ENCODE results near the gene MIOX. TPM values are rescaled to one million over a fixed set of nuclear protein-coding genes. Genes with fewer than 3 reads are reported as not detected.

Gene MIOX
- total RNA-seq, 1 experiment from 2014 or later: 1.5 TPM

DNA sequence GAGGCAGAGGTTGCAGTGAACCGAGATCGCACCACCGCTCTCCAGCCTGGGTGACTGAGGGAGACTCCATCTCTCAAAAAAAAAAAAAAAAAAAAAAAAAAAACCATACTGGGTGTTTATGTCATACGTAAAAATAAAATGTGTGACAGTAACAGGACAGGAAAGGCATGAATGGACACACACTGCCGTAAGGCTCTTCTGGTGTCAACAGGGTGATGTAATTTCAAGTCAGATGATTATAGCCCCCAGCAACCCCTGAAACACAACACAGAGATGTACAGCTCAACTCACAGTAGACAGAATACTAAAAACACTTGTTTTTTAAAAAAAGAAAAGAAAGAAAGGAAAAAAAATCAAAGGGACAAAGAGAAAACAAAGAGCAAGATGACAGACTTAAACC is 34.0 kb upstream of the MIOX start:
- H3K9me3 ChIP-seq (ENCODE audit: insufficient read depth, low read depth): no peaks in the 10 kb centered on the region
- H3K9me2 ChIP-seq (ENCODE audit: insufficient read depth): no peaks in the 10 kb centered on the region
- H2AFZ ChIP-seq: no peak overlapping the region
- CTCF ChIA-PET: no interaction called here
- H3K4me1 ChIP-seq (replicated peaks; ENCODE audit: insufficient read depth): no peaks in the 10 kb centered on the region
- no peaks in the 10 kb centered on the region for H3K79me2 ChIP-seq (ENCODE audit: low read depth)
- no peaks in the 10 kb centered on the region for H3K27me3 ChIP-seq (ENCODE audit: insufficient read depth, low read depth)
- peaks cover 32% of the 10 kb centered on the region for H4K20me1 ChIP-seq (ENCODE audit: insufficient read depth)
- H3K36me3 ChIP-seq (ENCODE audit: low read depth): peaks cover 27% of the 10 kb centered on the region; the same call in 1 of the 2 replicates
- TF ChIP-seq, protein P1, sequence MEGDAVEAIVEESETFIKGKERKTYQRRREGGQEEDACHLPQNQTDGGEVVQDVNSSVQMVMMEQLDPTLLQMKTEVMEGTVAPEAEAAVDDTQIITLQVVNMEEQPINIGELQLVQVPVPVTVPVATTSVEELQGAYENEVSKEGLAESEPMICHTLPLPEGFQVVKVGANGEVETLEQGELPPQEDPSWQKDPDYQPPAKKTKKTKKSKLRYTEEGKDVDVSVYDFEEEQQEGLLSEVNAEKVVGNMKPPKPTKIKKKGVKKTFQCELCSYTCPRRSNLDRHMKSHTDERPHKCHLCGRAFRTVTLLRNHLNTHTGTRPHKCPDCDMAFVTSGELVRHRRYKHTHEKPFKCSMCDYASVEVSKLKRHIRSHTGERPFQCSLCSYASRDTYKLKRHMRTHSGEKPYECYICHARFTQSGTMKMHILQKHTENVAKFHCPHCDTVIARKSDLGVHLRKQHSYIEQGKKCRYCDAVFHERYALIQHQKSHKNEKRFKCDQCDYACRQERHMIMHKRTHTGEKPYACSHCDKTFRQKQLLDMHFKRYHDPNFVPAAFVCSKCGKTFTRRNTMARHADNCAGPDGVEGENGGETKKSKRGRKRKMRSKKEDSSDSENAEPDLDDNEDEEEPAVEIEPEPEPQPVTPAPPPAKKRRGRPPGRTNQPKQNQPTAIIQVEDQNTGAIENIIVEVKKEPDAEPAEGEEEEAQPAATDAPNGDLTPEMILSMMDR (conservative IDR thresholded peaks at IDR 0.05): no peak
- TF ChIP-seq EZH2 (IDR thresholded peaks at IDR 0.05; ENCODE audit: low read depth): no peak
- H3F3A ChIP-seq (ENCODE audit: insufficient read depth, low read depth): peaks cover 57% of the 10 kb centered on the region
- BruUV-seq (replicated peaks): no TSS peak
- no peak overlapping the region for H3K4me2 ChIP-seq
- POLR2A ChIA-PET (ENCODE audit: unreplicated experiment): no interaction called here
- no peak for DNase-seq
- intact Hi-C loops (cut with micrococcal nuclease; ENCODE audit: unreplicated experiment): no loop called here
- no peak overlapping the region for H3K4me3 ChIP-seq
- H3K27ac ChIP-seq: no peak overlapping the region

DNA sequence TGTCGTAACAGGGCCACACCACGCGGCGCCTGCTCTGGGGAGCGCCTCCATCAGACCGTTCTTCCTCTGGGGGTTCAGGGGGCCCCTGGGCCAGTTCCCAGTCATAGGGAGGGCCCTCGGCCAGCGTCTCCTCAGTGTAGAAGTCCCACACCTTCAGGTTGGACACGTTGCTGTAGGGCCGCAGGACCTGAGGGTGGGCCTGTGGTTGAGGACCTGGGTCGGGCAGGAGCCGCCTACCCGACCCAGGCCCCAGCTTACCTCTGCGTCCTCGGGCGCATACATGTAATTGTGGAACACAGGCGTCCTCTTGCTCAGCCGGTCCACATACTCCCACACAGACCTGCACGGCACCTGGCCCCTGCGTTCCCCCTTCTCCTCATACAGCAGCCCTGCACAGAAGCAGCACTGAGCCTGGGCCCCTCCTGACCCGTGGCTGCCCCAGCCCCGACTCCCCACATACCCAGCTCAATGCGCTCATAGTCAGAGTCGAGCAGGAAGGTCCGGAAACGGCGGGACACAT is 32.0 kb upstream of the MIOX start:
- Histone ChIP-seq H3K4me3 (no peak overlapping the region), H3K9me2 (ENCODE audit: insufficient read depth) (no peaks in the 10 kb centered on the region), H3K4me1 (replicated peaks; ENCODE audit: insufficient read depth) (no peaks in the 10 kb centered on the region), H3K36me3 (ENCODE audit: low read depth) (peaks cover 24% of the 10 kb centered on the region), H3F3A (ENCODE audit: insufficient read depth, low read depth) (peaks cover 40% of the 10 kb centered on the region), H3K9me3 (ENCODE audit: insufficient read depth, low read depth) (no peaks in the 10 kb centered on the region), H2AFZ (no peak overlapping the region), H3K79me2 (ENCODE audit: low read depth) (no peaks in the 10 kb centered on the region), H3K27me3 (ENCODE audit: insufficient read depth, low read depth) (no peaks in the 10 kb centered on the region), H3K27ac (no peak overlapping the region), H3K4me2 (no peak overlapping the region), H4K20me1 (ENCODE audit: insufficient read depth) (peaks cover 26% of the 10 kb centered on the region)
- DNase-seq: no peak
- TF ChIP-seq, protein P1 (conservative IDR thresholded peaks at IDR 0.05): no peak
- TF ChIP-seq EZH2 (IDR thresholded peaks at IDR 0.05; ENCODE audit: low read depth): no peak
- intact Hi-C loops (cut with micrococcal nuclease; ENCODE audit: unreplicated experiment): no loop called here
- BruUV-seq (replicated peaks): no TSS peak
- ChIA-PET CTCF (interaction anchor here (0.6 kb wide), 1 partner anchor 45 kb away, joined by 6 read pairs; no protein-coding TSS in a partner anchor), POLR2A (ENCODE audit: unreplicated experiment) (no interaction called here)

- no peaks in the 10 kb centered on the region for H3K4me1 ChIP-seq (replicated peaks; ENCODE audit: insufficient read depth)
- BruUV-seq (replicated peaks): no TSS peak
- H2AFZ ChIP-seq: no peak overlapping the region
- H3K27me3 ChIP-seq (ENCODE audit: insufficient read depth, low read depth): no peaks in the 10 kb centered on the region
- ChIA-PET CTCF (interaction anchor here (0.6 kb wide), 1 partner anchor 45 kb away, joined by 6 read pairs; no protein-coding TSS in a partner anchor), POLR2A (ENCODE audit: unreplicated experiment) (no interaction called here)
- DNase-seq: no peak
- H3K9me3 ChIP-seq (ENCODE audit: insufficient read depth, low read depth): no peaks in the 10 kb centered on the region
- H3K27ac ChIP-seq: no peak overlapping the region
- H4K20me1 ChIP-seq (ENCODE audit: insufficient read depth): peaks cover 29% of the 10 kb centered on the region
- intact Hi-C loops (cut with micrococcal nuclease; ENCODE audit: unreplicated experiment): no loop called here
- no peak overlapping the region for H3K4me3 ChIP-seq
- no peak overlapping the region for H3K4me2 ChIP-seq
- peaks cover 30% of the 10 kb centered on the region for H3K36me3 ChIP-seq (ENCODE audit: low read depth)
- H3K9me2 ChIP-seq (ENCODE audit: insufficient read depth): no peaks in the 10 kb centered on the region
- H3K79me2 ChIP-seq (ENCODE audit: low read depth): no peaks in the 10 kb centered on the region
- H3F3A ChIP-seq (ENCODE audit: insufficient read depth, low read depth): peaks cover 39% of the 10 kb centered on the region
- TF ChIP-seq, protein P1 (conservative IDR thresholded peaks at IDR 0.05): no peak
- no peak for TF ChIP-seq EZH2 (IDR thresholded peaks at IDR 0.05; ENCODE audit: low read depth)
Measured at GRCh38 chr22:50455201-50455600, 31.5 kb upstream of the MIOX start.

All from PC-9 (cell line).